Bronchial epithelial cell (primary cell): ENCODE measurements around the gene DNAJB4. TPM values are rescaled to one million over a fixed set of nuclear protein-coding genes. Genes with fewer than 3 reads are reported as not detected.
"Not testable (repeated sequence)": the region's sequence is repeated elsewhere in the genome, so short reads cannot be mapped to it uniquely, and the experiment has no call there.

Experiments
- DNase-seq: peaks from one replicate; pipeline ENCODE4 v3.0.0-alpha.2; 2010; ENCODE audit warnings: low read depth
- FAIRE-seq: peaks from 2 replicates; lab custom pipeline; 2011; peaks lifted over from hg19 to GRCh38; lab: Jason Lieb, UNC
- H3K27me3 ChIP-seq: 2 replicates; pipeline ENCODE4 v1.5.1; 2011; ENCODE audit warnings: low read length; ENCODE audit not compliant: control insufficient read depth, insufficient read depth
- H3K36me3 ChIP-seq: 2 replicates; pipeline ENCODE4 v1.5.1; 2011; ENCODE audit warnings: low read length; ENCODE audit not compliant: control insufficient read depth, insufficient read depth
- H3K4me3 ChIP-seq: 2 replicates; pipeline ENCODE4 v1.5.1; 2011; ENCODE audit warnings: mild to moderate bottlenecking, low read depth, low read length, control low read depth
- total RNA-seq: library from RNA; depleted of rRNA; stranded (reverse); fragments of >200 nt; gene quantifications from 2 replicates; pipeline ENCODE4 v1.2.1, GENCODE V29; 2014
- TF ChIP-seq, protein P1 (sequence below): IDR thresholded peaks from 2 replicates; pipeline ENCODE4 v1.5.1; 2011; ENCODE audit warnings: mild to moderate bottlenecking, moderate library complexity, low read length, control low read depth, inconsistent platforms; ENCODE audit not compliant: insufficient read depth, severe bottlenecking

Gene DNAJB4
- total RNA-seq, 1 donor from 2014 or later: 6.8 TPM

GRCh38 chr1:77991638-77992037, 13.1 kb upstream of the DNAJB4 start:
- peak; percentile 82 for DNase-seq
- H3K4me3 ChIP-seq: no peak overlapping the region
- H3K27me3 ChIP-seq: no peaks in the 10 kb centered on the region
- TF ChIP-seq, protein P1, sequence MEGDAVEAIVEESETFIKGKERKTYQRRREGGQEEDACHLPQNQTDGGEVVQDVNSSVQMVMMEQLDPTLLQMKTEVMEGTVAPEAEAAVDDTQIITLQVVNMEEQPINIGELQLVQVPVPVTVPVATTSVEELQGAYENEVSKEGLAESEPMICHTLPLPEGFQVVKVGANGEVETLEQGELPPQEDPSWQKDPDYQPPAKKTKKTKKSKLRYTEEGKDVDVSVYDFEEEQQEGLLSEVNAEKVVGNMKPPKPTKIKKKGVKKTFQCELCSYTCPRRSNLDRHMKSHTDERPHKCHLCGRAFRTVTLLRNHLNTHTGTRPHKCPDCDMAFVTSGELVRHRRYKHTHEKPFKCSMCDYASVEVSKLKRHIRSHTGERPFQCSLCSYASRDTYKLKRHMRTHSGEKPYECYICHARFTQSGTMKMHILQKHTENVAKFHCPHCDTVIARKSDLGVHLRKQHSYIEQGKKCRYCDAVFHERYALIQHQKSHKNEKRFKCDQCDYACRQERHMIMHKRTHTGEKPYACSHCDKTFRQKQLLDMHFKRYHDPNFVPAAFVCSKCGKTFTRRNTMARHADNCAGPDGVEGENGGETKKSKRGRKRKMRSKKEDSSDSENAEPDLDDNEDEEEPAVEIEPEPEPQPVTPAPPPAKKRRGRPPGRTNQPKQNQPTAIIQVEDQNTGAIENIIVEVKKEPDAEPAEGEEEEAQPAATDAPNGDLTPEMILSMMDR: no peak
- no peak for FAIRE-seq
- H3K36me3 ChIP-seq: peaks cover 2% of the 10 kb centered on the region

GRCh38 chr1:77994117-77994705, 10.5 kb upstream of the DNAJB4 start:
- Histone ChIP-seq H3K36me3 (peaks cover 2% of the 10 kb centered on the region), H3K27me3 (no peaks in the 10 kb centered on the region), H3K4me3 (no peak overlapping the region)
- no peak for FAIRE-seq
- TF ChIP-seq, protein P1: no peak
- DNase-seq: no peak

- H3K4me3 ChIP-seq: no peak overlapping the region
- FAIRE-seq (no peak), DNase-seq (no peak)
- H3K27me3 ChIP-seq: no peaks in the 10 kb centered on the region
- TF ChIP-seq, protein P1: no peak
- H3K36me3 ChIP-seq: peaks cover 2% of the 10 kb centered on the region
These were observed 8.0 kb upstream of the DNAJB4 start for GRCh38 chr1:77996734-77997133.

DNA sequence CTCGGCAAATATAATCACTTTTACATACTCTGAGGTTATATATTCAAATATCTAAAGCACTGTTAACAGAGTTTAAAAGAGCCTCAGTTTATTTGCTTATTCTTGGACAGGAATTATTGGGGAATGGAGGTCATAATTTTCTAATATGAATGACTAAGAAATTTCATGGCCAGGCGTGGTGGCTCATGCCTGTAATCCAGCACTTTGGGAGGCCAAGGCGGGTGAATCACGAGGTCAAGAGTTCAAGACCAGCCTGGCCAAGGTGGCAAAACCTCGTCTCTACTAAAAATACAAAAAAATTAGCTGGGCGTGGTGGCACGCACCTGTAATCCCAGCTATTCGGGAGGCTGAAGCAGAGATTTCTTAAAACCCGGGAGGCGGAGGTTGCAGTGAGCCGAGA, 4.2 kb upstream of the DNAJB4 start:
- not testable (repeated sequence) for DNase-seq, H3K36me3 ChIP-seq, H3K4me3 ChIP-seq, H3K27me3 ChIP-seq, FAIRE-seq

GRCh38 chr1:78003070-78003746, 1.5 kb upstream of the DNAJB4 start:
- H3K36me3 ChIP-seq: no peaks in the 10 kb centered on the region
- H3K27me3 ChIP-seq: no peaks in the 10 kb centered on the region
- FAIRE-seq (no peak), DNase-seq (peak; percentile 44)
- TF ChIP-seq, protein P1: no peak
- no peak overlapping the region for H3K4me3 ChIP-seq

DNA sequence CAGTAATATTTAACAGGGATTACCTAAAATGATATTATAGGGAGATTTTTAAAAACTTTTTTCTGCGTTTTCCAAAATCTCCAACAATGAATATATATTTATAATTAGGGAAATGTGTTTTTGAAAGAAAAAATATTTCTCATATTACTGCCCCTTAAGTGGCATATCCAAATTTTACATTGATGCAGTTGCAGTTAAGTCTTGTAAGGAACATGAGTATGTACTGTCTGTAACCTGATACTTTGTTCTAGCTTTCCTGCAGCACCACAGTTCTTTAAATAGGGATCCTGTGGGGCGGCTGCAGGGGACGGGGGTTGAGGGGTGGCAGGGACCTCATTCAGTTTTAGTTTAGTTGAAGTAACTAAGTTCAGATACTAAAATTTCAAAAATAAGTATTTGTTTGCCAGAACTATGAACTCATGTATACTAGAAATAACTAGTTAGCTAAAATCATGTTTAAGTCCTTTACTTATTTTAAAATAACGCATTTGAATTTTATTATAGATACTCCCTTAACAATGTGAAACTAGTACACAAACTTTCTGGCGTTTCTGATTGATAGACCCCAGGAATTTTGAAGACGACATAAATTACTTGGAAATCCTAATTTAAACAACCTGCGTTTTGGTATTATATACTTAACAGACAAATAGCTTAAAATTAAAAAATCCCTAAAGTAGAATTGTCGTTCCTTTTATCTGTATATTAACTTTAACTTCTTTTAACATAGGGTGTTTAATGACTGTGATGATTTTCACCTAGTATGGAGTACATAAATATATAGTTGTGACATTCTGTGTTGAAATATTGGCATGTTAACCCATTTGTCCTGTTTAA, 639 bp upstream of the DNAJB4 start:
- Histone ChIP-seq H3K27me3 (no peaks in the 10 kb centered on the region), H3K4me3 (peak overlapping the region; percentile 45), H3K36me3 (no peaks in the 10 kb centered on the region)
- peak; percentile 80 for DNase-seq
- TF ChIP-seq, protein P1: no peak
- FAIRE-seq: no peak
